Loucy (cell line): ENCODE measurements around the gene WDR37.

ENCODE experiments used
- H2AFZ ChIP-seq: fragments of 200-600 bp; sonication (generic); 2 replicates; pipeline ENCODE4 v1.6.0; 2016; ENCODE audit warnings: antibody characterized with exemption, mild to moderate bottlenecking, low read length, moderate library complexity
- H3F3A ChIP-seq: fragments of 200-600 bp; 2 replicates; pipeline ENCODE4 v1.6.0; 2016; ENCODE audit warnings: antibody characterized with exemption, low read depth, mild to moderate bottlenecking
- H3K27me3 ChIP-seq: fragments of 200-600 bp; sonication (generic); 2 replicates; pipeline ENCODE4 v1.6.1; 2014; ENCODE audit warnings: low read length, mild to moderate bottlenecking; ENCODE audit not compliant: insufficient read depth, poor library complexity, severe bottlenecking
- H3K36me3 ChIP-seq: fragments of 200-600 bp; sonication (generic); 2 replicates; pipeline ENCODE4 v1.6.1; 2016; ENCODE audit warnings: low read length; ENCODE audit not compliant: insufficient read depth
- H3K4me1 ChIP-seq: fragments of 200-600 bp; sonication (generic); 2 replicates; pipeline ENCODE4 v1.5.1; 2014; ENCODE audit warnings: low read length, mild to moderate bottlenecking; ENCODE audit not compliant: insufficient read depth, poor library complexity, severe bottlenecking
- H3K4me2 ChIP-seq: fragments of 200-600 bp; sonication (generic); 2 replicates; pipeline ENCODE4 v1.6.0; 2014; ENCODE audit warnings: antibody characterized with exemption, low read length, low read depth, mild to moderate bottlenecking; ENCODE audit not compliant: poor library complexity, severe bottlenecking
- H3K4me3 ChIP-seq: fragments of 200-600 bp; sonication (generic); 2 replicates; pipeline ENCODE4 v1.5.1; 2014; ENCODE audit warnings: low read length, mild to moderate bottlenecking, mixed read lengths; ENCODE audit not compliant: poor library complexity, severe bottlenecking
- H3K79me2 ChIP-seq: fragments of 200-600 bp; sonication (generic); 2 replicates; pipeline ENCODE4 v1.6.1; 2014; ENCODE audit warnings: low read length; ENCODE audit not compliant: insufficient read depth
- H3K9ac ChIP-seq: fragments of 200-600 bp; sonication (generic); 2 replicates; pipeline ENCODE4 v1.6.0; 2014; ENCODE audit warnings: mild to moderate bottlenecking, low read depth, low read length, moderate library complexity; ENCODE audit not compliant: poor library complexity, severe bottlenecking
- H3K9me2 ChIP-seq: fragments of 200-600 bp; sonication (generic); replicated peaks from 2 replicates; pipeline ENCODE4 v1.6.1; 2016; ENCODE audit warnings: low read depth, low read length, mixed read lengths
- H3K9me3 ChIP-seq: fragments of 200-600 bp; sonication (generic); 2 replicates; pipeline ENCODE4 v1.6.1; 2014; ENCODE audit warnings: mild to moderate bottlenecking, antibody characterized with exemption, low read length, low read depth; ENCODE audit not compliant: insufficient read depth
- H4K20me1 ChIP-seq: fragments of 200-600 bp; sonication (generic); 2 replicates; pipeline ENCODE4 v1.6.0; 2014; ENCODE audit warnings: antibody characterized with exemption, low read length, mild to moderate bottlenecking; ENCODE audit not compliant: insufficient read depth, poor library complexity, severe bottlenecking
- EZH2phosphoT487 ChIP-seq: fragments of 200-600 bp; IDR thresholded peaks from 2 replicates; pipeline ENCODE4 v1.6.1; 2018; ENCODE audit warnings: antibody characterized with exemption, mild to moderate bottlenecking, moderate library complexity, borderline replicate concordance
- TF ChIP-seq, protein P1 (sequence below): fragments of 200-600 bp; sonication (generic); conservative IDR thresholded peaks from 2 replicates; pipeline ENCODE4 v1.5.1; 2014; ENCODE audit warnings: mild to moderate bottlenecking, antibody characterized with exemption, low read length

WDR37 gene

DNA sequence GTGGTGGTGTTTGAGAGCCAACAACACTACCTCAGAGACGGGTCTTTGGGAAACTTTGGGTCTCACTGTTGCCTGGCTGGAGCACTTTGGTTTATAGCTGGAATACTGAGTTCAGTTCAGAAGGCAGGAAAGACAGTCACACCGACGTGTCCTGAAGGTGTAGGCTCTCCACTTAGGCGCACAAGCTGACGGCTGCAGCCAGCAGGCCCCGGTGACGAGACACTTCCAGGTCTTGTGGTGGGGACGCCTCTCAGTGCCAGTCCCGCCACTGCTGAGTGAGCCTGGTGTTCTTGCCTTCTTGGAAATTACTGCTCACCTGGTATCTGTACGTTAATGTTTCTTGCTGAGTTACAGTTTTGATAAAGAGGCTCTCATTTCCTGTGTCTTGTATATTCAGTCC lies 74.0 kb downstream of the WDR37 start:
- Histone ChIP-seq H4K20me1 (no peaks in the 10 kb centered on the region), H3K36me3 (peaks cover 57% of the 10 kb centered on the region; the same call in 1 of the 2 replicates)
- TF ChIP-seq EZH2phosphoT487: no peak
- TF ChIP-seq, protein P1, sequence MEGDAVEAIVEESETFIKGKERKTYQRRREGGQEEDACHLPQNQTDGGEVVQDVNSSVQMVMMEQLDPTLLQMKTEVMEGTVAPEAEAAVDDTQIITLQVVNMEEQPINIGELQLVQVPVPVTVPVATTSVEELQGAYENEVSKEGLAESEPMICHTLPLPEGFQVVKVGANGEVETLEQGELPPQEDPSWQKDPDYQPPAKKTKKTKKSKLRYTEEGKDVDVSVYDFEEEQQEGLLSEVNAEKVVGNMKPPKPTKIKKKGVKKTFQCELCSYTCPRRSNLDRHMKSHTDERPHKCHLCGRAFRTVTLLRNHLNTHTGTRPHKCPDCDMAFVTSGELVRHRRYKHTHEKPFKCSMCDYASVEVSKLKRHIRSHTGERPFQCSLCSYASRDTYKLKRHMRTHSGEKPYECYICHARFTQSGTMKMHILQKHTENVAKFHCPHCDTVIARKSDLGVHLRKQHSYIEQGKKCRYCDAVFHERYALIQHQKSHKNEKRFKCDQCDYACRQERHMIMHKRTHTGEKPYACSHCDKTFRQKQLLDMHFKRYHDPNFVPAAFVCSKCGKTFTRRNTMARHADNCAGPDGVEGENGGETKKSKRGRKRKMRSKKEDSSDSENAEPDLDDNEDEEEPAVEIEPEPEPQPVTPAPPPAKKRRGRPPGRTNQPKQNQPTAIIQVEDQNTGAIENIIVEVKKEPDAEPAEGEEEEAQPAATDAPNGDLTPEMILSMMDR: no peak

DNA sequence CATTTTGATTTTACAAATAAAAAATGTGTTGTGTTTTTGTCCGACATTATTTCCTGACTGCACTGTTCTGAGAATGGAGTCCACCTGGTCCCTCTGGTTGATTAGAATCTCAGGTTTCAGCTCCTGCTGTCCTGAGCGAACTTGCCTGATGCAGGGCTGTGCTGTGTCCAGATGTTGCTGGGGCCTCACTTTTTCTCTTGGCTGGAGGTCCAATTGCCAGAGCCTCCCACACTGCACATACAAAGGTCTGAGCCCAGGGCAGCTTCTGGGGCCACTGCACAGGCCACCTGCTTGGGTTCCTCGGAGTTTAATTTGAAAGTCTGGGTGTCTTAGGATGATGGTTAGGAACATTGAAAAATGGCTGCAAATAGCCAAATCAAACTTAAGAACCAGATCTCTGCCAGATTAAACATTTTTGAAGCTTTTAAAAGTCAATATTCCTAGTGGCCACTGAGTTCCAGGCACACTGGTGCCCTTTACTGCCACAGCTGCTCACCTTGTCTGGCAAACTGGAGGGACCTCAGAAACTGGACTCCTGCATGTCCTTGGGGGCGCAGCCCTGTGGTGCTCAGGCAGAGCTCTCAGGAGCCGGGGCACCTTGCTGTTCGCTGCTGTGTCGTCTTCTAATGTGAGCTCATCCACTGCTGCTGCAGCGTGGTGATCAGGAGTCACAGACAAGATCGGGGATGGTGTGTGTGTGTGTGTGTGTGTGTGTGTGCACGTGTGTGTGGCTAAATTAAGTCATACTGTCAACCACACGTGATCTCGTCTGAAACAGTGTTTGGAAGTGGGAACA lies 75.0 kb downstream of the WDR37 start:
- Histone ChIP-seq H3K9ac (no peak overlapping the region), H2AFZ (no peak overlapping the region), H3K27me3 (no peaks in the 10 kb centered on the region), H3K79me2 (no peaks in the 10 kb centered on the region), H3K36me3 (peaks cover 49% of the 10 kb centered on the region; the same call in 1 of the 2 replicates), H3K4me3 (no peak overlapping the region), H3K4me2 (no peak overlapping the region), H4K20me1 (no peaks in the 10 kb centered on the region), H3K9me2 (no peaks in the 10 kb centered on the region), H3F3A (no peaks in the 10 kb centered on the region), H3K4me1 (peaks cover 6% of the 10 kb centered on the region), H3K9me3 (no peaks in the 10 kb centered on the region)
- TF ChIP-seq EZH2phosphoT487: no peak
- TF ChIP-seq, protein P1: no peak

More for the DNA sequence above, 74.0 kb downstream of the WDR37 start:
- Histone ChIP-seq H3K9me2 (no peaks in the 10 kb centered on the region), H2AFZ (no peak overlapping the region), H3K9me3 (no peaks in the 10 kb centered on the region), H3K4me1 (peaks cover 6% of the 10 kb centered on the region), H3K27me3 (no peaks in the 10 kb centered on the region), H3F3A (no peaks in the 10 kb centered on the region), H3K4me3 (no peak overlapping the region), H3K9ac (no peak overlapping the region), H3K79me2 (no peaks in the 10 kb centered on the region), H3K4me2 (no peak overlapping the region)

DNA sequence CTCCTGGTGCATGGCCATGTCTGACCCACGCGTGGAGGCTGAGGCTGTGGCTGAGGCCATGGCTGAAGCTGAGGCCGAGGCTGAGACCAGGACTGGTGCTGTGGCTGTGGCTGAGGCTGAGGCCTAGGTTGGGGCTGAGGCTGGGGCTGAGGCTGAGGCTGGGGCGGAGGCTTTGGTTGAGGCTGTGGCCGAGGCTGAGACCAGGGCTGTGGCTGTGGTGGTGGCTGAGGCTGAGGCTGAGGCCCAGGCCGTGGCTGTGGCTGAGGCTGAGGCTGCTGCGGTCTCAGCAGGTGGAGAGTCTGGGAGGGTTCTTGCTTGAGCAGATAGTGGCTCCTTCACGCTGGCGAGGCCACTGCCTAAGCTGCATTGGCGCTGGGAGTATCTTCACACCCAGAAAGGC lies 76.4 kb downstream of the WDR37 start:
- no peaks in the 10 kb centered on the region for H3K27me3 ChIP-seq
- no peaks in the 10 kb centered on the region for H3K9me3 ChIP-seq
- no peaks in the 10 kb centered on the region for H3K9me2 ChIP-seq
- H3K79me2 ChIP-seq: no peaks in the 10 kb centered on the region
- no peaks in the 10 kb centered on the region for H3F3A ChIP-seq
- peaks cover 6% of the 10 kb centered on the region for H3K4me1 ChIP-seq
- no peak overlapping the region for H3K9ac ChIP-seq
- no peak overlapping the region for H3K4me3 ChIP-seq
- H3K4me2 ChIP-seq: no peak overlapping the region
- H4K20me1 ChIP-seq: no peaks in the 10 kb centered on the region
- no peak overlapping the region for H2AFZ ChIP-seq
- no peak for TF ChIP-seq EZH2phosphoT487
- TF ChIP-seq, protein P1: no peak
- peaks cover 38% of the 10 kb centered on the region; the same call in 1 of the 2 replicates for H3K36me3 ChIP-seq
